GM10266 (cell line): ENCODE results near the gene CHST5.
A peak's percentile ranks its signal among the peaks of the same experiment; 100 is the strongest.

Source experiments
- DNase-seq: peaks from one replicate; pipeline ENCODE4 v3.0.0; 2012; ENCODE audit errors: extremely low spot score
- TF ChIP-seq, protein P1 (sequence below): IDR thresholded peaks from 2 replicates; pipeline ENCODE4 v1.5.1; 2012; ENCODE audit warnings: mild to moderate bottlenecking, low read depth; ENCODE audit not compliant: control insufficient read depth, insufficient read depth; ENCODE audit errors: missing control alignments

The CHST5 gene

DNA sequence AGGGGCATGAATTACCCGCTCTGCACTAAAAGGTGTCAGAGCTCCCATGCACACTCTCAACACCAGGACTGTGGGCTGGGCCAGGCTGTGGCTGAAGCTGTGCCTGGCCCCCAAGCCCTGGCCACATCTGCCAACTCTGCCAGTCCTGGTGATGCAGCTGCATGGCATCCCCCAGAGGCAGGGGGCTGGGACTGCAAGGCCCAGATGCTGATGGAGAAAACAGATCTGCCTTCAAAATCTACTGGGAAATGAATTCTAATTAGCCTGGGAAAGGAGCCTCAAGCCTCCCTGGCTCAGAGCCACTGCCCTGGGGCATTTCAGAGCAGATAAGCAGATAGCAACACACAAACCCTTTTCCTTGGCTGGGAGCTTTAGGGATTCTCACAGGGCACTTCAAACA, 44.0 kb downstream of the CHST5 start:
- TF ChIP-seq, protein P1, sequence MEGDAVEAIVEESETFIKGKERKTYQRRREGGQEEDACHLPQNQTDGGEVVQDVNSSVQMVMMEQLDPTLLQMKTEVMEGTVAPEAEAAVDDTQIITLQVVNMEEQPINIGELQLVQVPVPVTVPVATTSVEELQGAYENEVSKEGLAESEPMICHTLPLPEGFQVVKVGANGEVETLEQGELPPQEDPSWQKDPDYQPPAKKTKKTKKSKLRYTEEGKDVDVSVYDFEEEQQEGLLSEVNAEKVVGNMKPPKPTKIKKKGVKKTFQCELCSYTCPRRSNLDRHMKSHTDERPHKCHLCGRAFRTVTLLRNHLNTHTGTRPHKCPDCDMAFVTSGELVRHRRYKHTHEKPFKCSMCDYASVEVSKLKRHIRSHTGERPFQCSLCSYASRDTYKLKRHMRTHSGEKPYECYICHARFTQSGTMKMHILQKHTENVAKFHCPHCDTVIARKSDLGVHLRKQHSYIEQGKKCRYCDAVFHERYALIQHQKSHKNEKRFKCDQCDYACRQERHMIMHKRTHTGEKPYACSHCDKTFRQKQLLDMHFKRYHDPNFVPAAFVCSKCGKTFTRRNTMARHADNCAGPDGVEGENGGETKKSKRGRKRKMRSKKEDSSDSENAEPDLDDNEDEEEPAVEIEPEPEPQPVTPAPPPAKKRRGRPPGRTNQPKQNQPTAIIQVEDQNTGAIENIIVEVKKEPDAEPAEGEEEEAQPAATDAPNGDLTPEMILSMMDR: peak; percentile 18
- no peak for DNase-seq

DNA sequence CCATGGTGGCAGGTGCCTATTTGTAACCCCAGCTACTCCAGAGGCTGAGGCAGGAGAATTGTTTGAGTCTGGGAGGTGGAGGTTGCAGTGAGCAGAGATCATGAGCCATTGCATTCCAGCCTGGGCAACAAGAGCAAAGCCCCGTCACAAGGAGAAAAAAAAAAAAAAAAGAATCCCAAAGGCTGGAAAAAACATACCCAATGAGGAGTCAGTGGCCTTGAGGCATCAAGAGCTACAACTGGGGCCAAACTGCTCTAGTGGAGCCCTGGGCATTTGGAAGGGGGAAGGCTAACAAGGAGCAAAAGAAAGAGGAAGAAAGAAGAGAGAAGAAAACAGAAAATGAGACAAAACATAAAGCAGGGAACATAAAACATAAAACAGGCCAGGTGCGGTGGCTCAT, 47.6 kb downstream of the CHST5 start:
- no peak for DNase-seq
- TF ChIP-seq, protein P1: no peak

DNA sequence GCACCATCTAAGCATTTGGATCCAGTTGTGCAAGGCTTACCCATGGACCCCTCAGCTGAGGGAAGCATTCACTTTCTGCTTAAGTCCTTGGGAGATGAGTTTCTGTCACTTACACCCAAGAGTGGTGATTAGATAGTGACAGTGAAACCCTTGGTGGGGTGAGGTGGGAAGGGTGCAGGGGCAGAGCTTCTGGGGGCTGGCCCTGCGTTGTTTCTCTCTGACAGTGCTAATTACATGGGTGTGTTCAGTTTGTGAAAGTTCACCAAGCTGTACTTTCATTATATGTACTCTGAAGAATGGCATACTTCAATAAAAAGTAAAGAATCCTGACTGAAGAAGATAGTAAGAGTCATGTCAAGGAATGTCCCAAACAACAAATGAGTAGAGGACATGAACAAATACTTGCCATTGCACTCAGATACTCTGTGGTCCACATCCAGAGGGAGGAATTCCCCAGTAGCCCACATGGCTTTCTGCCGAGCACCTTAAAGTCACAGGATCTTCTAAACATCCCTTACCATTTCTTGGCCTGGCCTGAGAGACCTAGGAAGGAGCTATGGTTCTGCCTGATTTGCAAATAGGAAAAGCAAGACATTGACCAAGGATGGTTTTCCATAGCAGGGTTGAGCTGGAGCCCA, 49.1 kb downstream of the CHST5 start:
- peak; percentile 71 for DNase-seq

DNA sequence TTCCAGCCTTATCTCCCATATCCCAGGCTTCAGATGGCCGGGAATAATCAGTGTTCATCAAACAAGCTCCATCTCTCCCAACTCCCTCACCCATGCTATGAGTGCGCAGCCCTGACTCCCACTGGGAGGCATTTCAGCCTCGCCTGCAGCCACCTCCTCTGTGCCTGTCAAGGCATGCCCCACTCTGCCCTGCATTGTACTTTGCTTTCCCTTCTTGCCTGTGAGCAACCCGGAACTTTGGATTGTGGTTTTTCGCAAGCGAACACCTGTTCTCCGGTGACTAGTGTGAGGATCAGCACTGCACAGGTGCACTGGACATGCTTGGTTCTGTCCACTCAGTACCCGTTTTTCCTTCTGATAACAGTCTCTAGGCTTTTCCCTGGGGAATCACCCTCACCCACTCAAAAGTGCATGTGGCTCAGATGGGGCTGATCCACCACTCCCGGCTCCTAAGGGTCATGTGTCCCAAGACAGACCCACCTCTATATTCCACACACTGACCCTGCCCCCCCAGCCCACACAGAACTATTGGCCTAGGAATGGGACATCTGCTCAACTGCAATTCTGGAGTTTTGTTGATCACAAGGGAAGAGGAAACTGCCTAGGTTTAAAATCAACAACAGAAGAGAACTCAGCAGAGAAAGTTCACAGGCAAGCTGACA, 49.8 kb downstream of the CHST5 start:
- DNase-seq: no peak
- TF ChIP-seq, protein P1: no peak

More for the DNA sequence above, 49.1 kb downstream of the CHST5 start:
- TF ChIP-seq, protein P1: no peak

DNA sequence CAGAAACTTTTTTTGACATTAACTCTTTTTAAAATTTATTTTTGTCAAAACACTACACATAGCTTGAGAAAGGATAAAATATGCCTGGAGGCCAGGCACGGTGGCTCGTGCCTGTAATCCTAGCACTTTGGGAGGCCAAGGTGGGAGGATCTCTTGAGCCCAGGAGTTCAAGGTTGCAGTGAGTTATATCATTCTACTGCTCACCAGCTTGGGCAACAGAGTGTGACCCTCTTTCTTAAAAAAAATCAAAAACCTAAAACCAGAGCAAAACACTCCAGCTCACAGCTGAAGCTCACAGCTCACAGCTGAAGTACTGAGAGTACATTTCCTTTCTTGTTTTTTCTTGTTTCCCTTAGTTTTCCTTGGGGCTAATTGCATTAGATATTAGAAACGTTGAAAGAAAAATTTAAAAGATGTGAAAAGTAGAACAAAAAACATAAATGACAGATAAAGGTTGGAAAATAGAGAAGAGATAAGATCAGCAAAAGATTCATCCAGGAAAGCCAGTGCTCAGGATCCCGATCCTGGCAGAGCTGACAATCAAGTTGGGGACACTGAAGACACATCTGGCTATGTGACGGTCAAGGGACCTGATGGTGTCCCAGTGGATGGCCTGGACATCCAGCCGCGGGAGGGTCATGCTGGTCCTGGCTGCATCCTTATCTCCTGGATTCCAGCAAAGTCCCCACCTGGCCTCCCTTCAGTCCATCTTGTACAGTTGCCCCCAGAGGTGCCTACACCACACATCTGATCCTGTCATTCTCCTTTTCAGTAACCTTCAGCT, 50.5 kb downstream of the CHST5 start:
- TF ChIP-seq, protein P1: no peak
- no peak for DNase-seq

DNA sequence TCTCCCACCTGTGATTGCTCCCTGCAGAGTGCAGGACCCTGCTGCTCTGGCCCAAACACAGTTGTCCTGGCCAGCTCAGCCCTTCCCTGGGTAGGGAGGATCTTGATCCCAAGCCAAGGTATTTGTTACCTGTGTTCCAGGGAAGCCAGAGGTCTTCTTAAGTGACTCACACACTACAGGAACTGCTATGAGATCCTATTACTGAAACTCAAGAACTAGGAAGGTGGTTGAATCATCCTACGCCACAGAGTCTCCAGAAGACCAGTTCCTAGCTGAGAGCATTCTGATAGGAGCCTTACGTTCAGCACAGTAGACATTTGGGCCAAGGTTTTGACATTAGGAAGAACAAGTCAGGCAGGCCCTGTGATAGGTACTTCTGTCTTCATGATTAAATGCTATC, 52.7 kb downstream of the CHST5 start:
- TF ChIP-seq, protein P1: no peak
- DNase-seq: no peak
